ENCODE data around the gene CD14.
"Not testable (repeated sequence)": the region's sequence is repeated elsewhere in the genome, so short reads cannot be mapped to it uniquely, and the experiment has no call there.

The CD14 gene

GRCh38 chr5:140623061-140623460, 9.9 kb downstream of the CD14 start:
- H3K4me3 Mint-ChIP-seq, H3K27ac Mint-ChIP-seq, H3K4me1 Mint-ChIP-seq: not testable (repeated sequence)

GRCh38 chr5:140622301-140622700, 10.7 kb downstream of the CD14 start:
- H3K4me3 Mint-ChIP-seq = no peak overlapping the region
- ATAC-seq = no peak
- no peaks in the 10 kb centered on the region for H3K9me3 Mint-ChIP-seq
- H3K4me1 Mint-ChIP-seq = no peaks in the 10 kb centered on the region
- H3K36me3 Mint-ChIP-seq = no peaks in the 10 kb centered on the region
- no peak overlapping the region for H3K27ac Mint-ChIP-seq
- DNase-seq (ENCODE audit: low spot score in 2 of 2) = no peak

More at GRCh38 chr5:140623061-140623460, 9.9 kb downstream of the CD14 start:
- not testable (repeated sequence) for H3K36me3 Mint-ChIP-seq; DNase-seq (ENCODE audit: low spot score in 2 of 2); ATAC-seq; H3K9me3 Mint-ChIP-seq

GRCh38 chr5:140611020-140611521, 21.9 kb downstream of the CD14 start:
- DNase-seq (ENCODE audit: low spot score in 2 of 2) (no peak), ATAC-seq (no peak)
- no peak overlapping the region for H3K4me3 Mint-ChIP-seq
- H3K27ac Mint-ChIP-seq = no peak overlapping the region
- no peaks in the 10 kb centered on the region for H3K9me3 Mint-ChIP-seq
- H3K36me3 Mint-ChIP-seq = no peaks in the 10 kb centered on the region
- no peaks in the 10 kb centered on the region for H3K4me1 Mint-ChIP-seq

- DNase-seq (ENCODE audit: low spot score in 2 of 2) (no peak), ATAC-seq (no peak)
- Mint-ChIP-seq H3K4me1 (no peaks in the 10 kb centered on the region), H3K36me3 (no peaks in the 10 kb centered on the region), H3K4me3 (no peak overlapping the region), H3K9me3 (no peaks in the 10 kb centered on the region), H3K27ac (no peak overlapping the region)
Measured at GRCh38 chr5:140609126-140609525, 23.8 kb downstream of the CD14 start.

- Mint-ChIP-seq H3K4me3 (no peak overlapping the region), H3K9me3 (no peaks in the 10 kb centered on the region), H3K4me1 (no peaks in the 10 kb centered on the region), H3K27ac (no peak overlapping the region), H3K36me3 (no peaks in the 10 kb centered on the region)
- DNase-seq (ENCODE audit: low spot score in 2 of 2) = no peak
- ATAC-seq = no peak
Measured at GRCh38 chr5:140608722-140609121, 24.3 kb downstream of the CD14 start.

- no peaks in the 10 kb centered on the region for H3K36me3 Mint-ChIP-seq
- DNase-seq (ENCODE audit: low spot score in 2 of 2) = no peak
- H3K4me1 Mint-ChIP-seq = no peaks in the 10 kb centered on the region
- no peaks in the 10 kb centered on the region for H3K9me3 Mint-ChIP-seq
- ATAC-seq = no peak
- no peak overlapping the region for H3K27ac Mint-ChIP-seq
- no peak overlapping the region for H3K4me3 Mint-ChIP-seq
Measured at GRCh38 chr5:140607031-140607430, 25.9 kb downstream of the CD14 start.

GRCh38 chr5:140605879-140606278, 27.1 kb downstream of the CD14 start:
- Mint-ChIP-seq H3K9me3 (no peaks in the 10 kb centered on the region), H3K4me1 (no peaks in the 10 kb centered on the region), H3K4me3 (no peak overlapping the region), H3K36me3 (no peaks in the 10 kb centered on the region), H3K27ac (no peak overlapping the region)
- DNase-seq (ENCODE audit: low spot score in 2 of 2) (no peak), ATAC-seq (no peak)

- ATAC-seq = no peak
- H3K4me3 Mint-ChIP-seq = no peak overlapping the region
- no peaks in the 10 kb centered on the region for H3K4me1 Mint-ChIP-seq
- DNase-seq (ENCODE audit: low spot score in 2 of 2) = no peak
- no peaks in the 10 kb centered on the region for H3K36me3 Mint-ChIP-seq
- no peaks in the 10 kb centered on the region for H3K9me3 Mint-ChIP-seq
- no peak overlapping the region for H3K27ac Mint-ChIP-seq
Measured at GRCh38 chr5:140603734-140604133, 29.2 kb downstream of the CD14 start.

- not testable (repeated sequence) for DNase-seq (ENCODE audit: low spot score in 2 of 2); H3K4me3 Mint-ChIP-seq; H3K9me3 Mint-ChIP-seq; H3K36me3 Mint-ChIP-seq; ATAC-seq; H3K4me1 Mint-ChIP-seq; H3K27ac Mint-ChIP-seq
Measured at GRCh38 chr5:140603446-140603698, 29.6 kb downstream of the CD14 start.

- H3K4me1 Mint-ChIP-seq = no peaks in the 10 kb centered on the region
- H3K9me3 Mint-ChIP-seq = no peaks in the 10 kb centered on the region
- ATAC-seq (no peak), DNase-seq (ENCODE audit: low spot score in 2 of 2) (no peak)
- no peak overlapping the region for H3K4me3 Mint-ChIP-seq
- H3K27ac Mint-ChIP-seq = no peak overlapping the region
- no peaks in the 10 kb centered on the region for H3K36me3 Mint-ChIP-seq
Measured at GRCh38 chr5:140602147-140602546, 30.8 kb downstream of the CD14 start.

- DNase-seq (ENCODE audit: low spot score in 2 of 2) (no peak), ATAC-seq (no peak)
- H3K27ac Mint-ChIP-seq = no peak overlapping the region
- H3K4me3 Mint-ChIP-seq = no peak overlapping the region
- no peaks in the 10 kb centered on the region for H3K9me3 Mint-ChIP-seq
- no peaks in the 10 kb centered on the region for H3K4me1 Mint-ChIP-seq
- no peaks in the 10 kb centered on the region for H3K36me3 Mint-ChIP-seq
Measured at GRCh38 chr5:140600096-140600495, 32.9 kb downstream of the CD14 start.

- no peaks in the 10 kb centered on the region for H3K36me3 Mint-ChIP-seq
- H3K27ac Mint-ChIP-seq = no peak overlapping the region
- ATAC-seq = no peak
- no peak overlapping the region for H3K4me3 Mint-ChIP-seq
- H3K9me3 Mint-ChIP-seq = no peaks in the 10 kb centered on the region
- no peak for DNase-seq (ENCODE audit: low spot score in 2 of 2)
- H3K4me1 Mint-ChIP-seq = no peaks in the 10 kb centered on the region
Measured at GRCh38 chr5:140598836-140599235, 34.1 kb downstream of the CD14 start.

- DNase-seq (ENCODE audit: low spot score in 2 of 2) (no peak), ATAC-seq (no peak)
- Mint-ChIP-seq H3K9me3 (no peaks in the 10 kb centered on the region), H3K27ac (no peak overlapping the region), H3K36me3 (no peaks in the 10 kb centered on the region), H3K4me1 (no peaks in the 10 kb centered on the region), H3K4me3 (no peak overlapping the region)
Measured at GRCh38 chr5:140596321-140596741, 36.6 kb downstream of the CD14 start.

- no peaks in the 10 kb centered on the region for H3K4me1 Mint-ChIP-seq
- ATAC-seq = no peak
Measured at GRCh38 chr5:140595538-140596300, 37.3 kb downstream of the CD14 start.

GRCh38 chr5:140594169-140594568, 38.8 kb downstream of the CD14 start:
- H3K9me3 Mint-ChIP-seq = no peaks in the 10 kb centered on the region
- DNase-seq (ENCODE audit: low spot score in 2 of 2) (no peak), ATAC-seq (no peak)
- no peak overlapping the region for H3K4me3 Mint-ChIP-seq
- H3K4me1 Mint-ChIP-seq = no peaks in the 10 kb centered on the region
- H3K27ac Mint-ChIP-seq = no peak overlapping the region
- H3K36me3 Mint-ChIP-seq = no peaks in the 10 kb centered on the region

More at GRCh38 chr5:140595538-140596300, 37.3 kb downstream of the CD14 start:
- no peaks in the 10 kb centered on the region for H3K9me3 Mint-ChIP-seq
- no peak for DNase-seq (ENCODE audit: low spot score in 2 of 2)
- H3K27ac Mint-ChIP-seq = no peak overlapping the region
- H3K36me3 Mint-ChIP-seq = no peaks in the 10 kb centered on the region
- H3K4me3 Mint-ChIP-seq = no peak overlapping the region

GRCh38 chr5:140593070-140593469, 39.9 kb downstream of the CD14 start:
- H3K9me3 Mint-ChIP-seq; ATAC-seq; H3K36me3 Mint-ChIP-seq; H3K27ac Mint-ChIP-seq; H3K4me1 Mint-ChIP-seq; DNase-seq (ENCODE audit: low spot score in 2 of 2); H3K4me3 Mint-ChIP-seq: not testable (repeated sequence)

Measured in stimulated activated effector memory CD8-positive, alpha-beta T cell treated with anti-CD3 and anti-CD28 coated beads, Interleukin-12 subunit alpha, Interleukin-12 subunit beta, amount 100 ng/mL, for 72 hours (primary cell).